Psoas muscle (tissue), 8 donors: ENCODE measurements around the gene SSTR3. TPM values are rescaled to one million over a fixed set of nuclear protein-coding genes. Genes with fewer than 3 reads are reported as not detected.

Experiments used
- ATAC-seq, 4 donors: fragments of 200-7000 bp; cut with Tn5 transposase; one replicate each; pipeline ENCODE4 v1.9.1; 2020; ENCODE audit warnings: moderate library complexity in 3 of 4, mild to moderate bottlenecking in 2 of 4
- DNase-seq, 2 donors: peaks; one replicate each; pipeline ENCODE4 v3.0.0-alpha.2; 2020
- H3K27ac ChIP-seq: fragments of 200-600 bp; one replicate; pipeline ENCODE4 v1.8.0; 2022
- H3K27me3 ChIP-seq, 3 donors: fragments of 200-600 bp in 1 of 3; one replicate each; pipeline versions ENCODE4 v1.6.1 to v1.8.0; 2013 to 2022; ENCODE audit warnings: low read length in 2 of 3, mild to moderate bottlenecking in 2 of 3, moderate library complexity in 1 of 3; ENCODE audit not compliant: insufficient read depth in 3 of 3
- H3K36me3 ChIP-seq, 2 donors: fragments of 200-600 bp in 1 of 2; one replicate each; pipeline versions ENCODE4 v1.6.1 to v1.8.0; 2013 to 2022; ENCODE audit warnings: low read depth in 1 of 2, mild to moderate bottlenecking in 1 of 2, moderate library complexity in 1 of 2; ENCODE audit not compliant: insufficient read depth in 1 of 2
- H3K4me1 ChIP-seq: fragments of 200-600 bp; one replicate; pipeline ENCODE4 v1.8.0; 2022
- H3K4me3 ChIP-seq: fragments of 200-600 bp; one replicate; pipeline ENCODE4 v1.8.0; 2022; ENCODE audit warnings: mild to moderate bottlenecking
- H3K9me3 ChIP-seq: fragments of 200-600 bp; one replicate; pipeline ENCODE4 v1.8.0; 2022
- WGBS, 3 donors: extraction: QIAGEN DNeasy Blood & Tissue Kit; methylation state at CpG; one replicate each; pipeline versions ENCODE4 v1.1.6 to v1.1.7; 2013; 5-methylcytosine and 5-hydroxymethylcytosine counted together
- intact Hi-C, 2 donors: fragments of 100-400 bp; cut with DNase I; formaldehyde crosslinking; loops; one replicate each; pipeline versions ENCODE4 v1.11.0 to v1.14.2; 2022
- polyA plus RNA-seq, 3 donors: library from polyadenylated mRNA; stranded (reverse); fragments of 200-250 nt; gene quantifications; one replicate each; pipeline ENCODE4 v1.2.3, GENCODE V29; 2013
- total RNA-seq, 4 donors: library from RNA; stranded (reverse); fragmentation: NEBNext Ultra II Directional in 2 of 4; extraction: Animal tissue kit (Norgen Biotek cat#: 25700) in 2 of 4; gene quantifications; one replicate each; pipeline versions ENCODE4 v1.2.1 to v1.2.4, GENCODE V29; 2021 to 2023
- TF ChIP-seq, protein P1 (sequence below): fragments of 200-600 bp; IDR thresholded peaks from one replicate; pipeline ENCODE4 v1.8.0; 2022; ENCODE audit warnings: antibody characterized with exemption
- donor health status: healthy with polysubstance abuse.
- donor health status: DM: no; HTN: no; CAD: no; lungs with moderate emphysema.
- donor health status: Bipolar disorder and iron deficiency.
- donor health status: healthy.
- donor health status: DM: yes; HTN: yes; CAD: no.
- donor health status: DM: no; HTN: no; CAD: no.
- donor health status: DM: no; HTN: no; CAD: no.
- donor health status: DM: yes; HTN: yes; CAD: no.

SSTR3 gene
- total and polyA plus RNA-seq, 7 donors: 0.01 TPM; not detected in 6

DNA sequence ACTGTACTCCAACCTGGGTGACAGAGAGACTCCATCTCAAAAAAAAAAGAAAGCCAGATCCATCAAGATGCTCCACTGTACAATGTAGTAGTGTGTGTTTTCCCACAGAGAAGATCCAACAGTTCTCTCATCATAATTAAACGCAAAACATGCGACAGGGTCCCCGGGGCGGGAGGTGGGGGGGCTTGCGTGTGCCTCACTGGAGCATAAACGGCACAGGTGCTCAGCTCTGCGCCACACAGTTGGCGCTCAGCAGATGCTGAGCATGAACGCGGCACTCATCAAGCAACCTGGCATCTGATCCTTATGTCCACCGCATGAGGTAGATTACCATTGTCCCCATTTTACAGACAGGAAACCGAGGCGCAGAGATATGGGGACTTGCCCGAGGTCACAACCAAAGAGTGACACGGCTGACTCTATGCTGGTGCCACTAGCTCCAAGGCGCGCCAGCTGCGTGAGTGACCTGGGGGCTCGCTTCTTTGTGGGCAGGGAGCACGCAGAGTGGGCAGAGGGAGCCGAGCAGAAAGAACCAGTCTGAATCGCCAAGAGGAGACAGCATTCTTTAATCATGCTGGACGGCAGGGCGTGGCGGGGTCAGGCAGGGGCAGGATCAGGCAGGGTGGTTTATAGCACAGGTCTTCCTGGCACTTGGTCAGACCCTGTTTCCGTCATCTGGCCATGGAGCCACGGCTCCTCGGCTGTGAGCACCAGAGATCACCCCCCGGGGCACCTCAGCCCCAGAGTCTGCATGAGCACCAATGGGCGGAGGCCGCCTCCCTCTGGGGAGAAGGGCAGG is 32.5 kb downstream of the SSTR3 start:
- 81 to 85% (median 83%) methylated on average over 31 of the region's 31 CpGs for WGBS, 3 donors
- ATAC-seq (no peak), DNase-seq (peak in 1 of 2 donors; percentile 57)
- intact Hi-C loops: no loop called here
- H3K36me3 ChIP-seq: no peaks in the 10 kb centered on the region
- peaks cover 0 to 4% (median 4%) of the 10 kb centered on the region in 3 donors for H3K27me3 ChIP-seq
- H3K27ac ChIP-seq: peak overlapping the region; percentile 73
- H3K4me1 ChIP-seq: peaks cover 27% of the 10 kb centered on the region
- TF ChIP-seq, protein P1, sequence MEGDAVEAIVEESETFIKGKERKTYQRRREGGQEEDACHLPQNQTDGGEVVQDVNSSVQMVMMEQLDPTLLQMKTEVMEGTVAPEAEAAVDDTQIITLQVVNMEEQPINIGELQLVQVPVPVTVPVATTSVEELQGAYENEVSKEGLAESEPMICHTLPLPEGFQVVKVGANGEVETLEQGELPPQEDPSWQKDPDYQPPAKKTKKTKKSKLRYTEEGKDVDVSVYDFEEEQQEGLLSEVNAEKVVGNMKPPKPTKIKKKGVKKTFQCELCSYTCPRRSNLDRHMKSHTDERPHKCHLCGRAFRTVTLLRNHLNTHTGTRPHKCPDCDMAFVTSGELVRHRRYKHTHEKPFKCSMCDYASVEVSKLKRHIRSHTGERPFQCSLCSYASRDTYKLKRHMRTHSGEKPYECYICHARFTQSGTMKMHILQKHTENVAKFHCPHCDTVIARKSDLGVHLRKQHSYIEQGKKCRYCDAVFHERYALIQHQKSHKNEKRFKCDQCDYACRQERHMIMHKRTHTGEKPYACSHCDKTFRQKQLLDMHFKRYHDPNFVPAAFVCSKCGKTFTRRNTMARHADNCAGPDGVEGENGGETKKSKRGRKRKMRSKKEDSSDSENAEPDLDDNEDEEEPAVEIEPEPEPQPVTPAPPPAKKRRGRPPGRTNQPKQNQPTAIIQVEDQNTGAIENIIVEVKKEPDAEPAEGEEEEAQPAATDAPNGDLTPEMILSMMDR: no peak
- no peak overlapping the region for H3K4me3 ChIP-seq
- no peaks in the 10 kb centered on the region for H3K9me3 ChIP-seq

DNA sequence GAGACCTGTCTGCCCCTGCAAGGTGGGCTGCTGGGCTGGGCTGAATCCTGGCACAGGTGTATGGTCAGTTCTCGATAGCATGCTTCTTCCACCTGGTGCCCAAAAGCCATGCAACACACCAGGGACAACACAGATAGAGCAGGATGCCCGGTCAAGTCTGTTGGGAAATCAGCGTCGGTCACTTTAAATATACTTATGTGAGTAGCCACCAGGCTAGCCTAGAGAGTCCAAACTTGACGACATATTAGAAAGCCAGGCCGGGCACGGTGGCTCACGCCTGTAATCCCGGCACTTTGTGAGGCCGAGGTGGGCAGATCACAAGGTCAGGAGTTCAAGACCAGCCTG is 33.2 kb downstream of the SSTR3 start:
- intact Hi-C loops: no loop called here
- Histone ChIP-seq H3K4me3 (no peak overlapping the region), H3K4me1 (peaks cover 27% of the 10 kb centered on the region), H3K9me3 (no peaks in the 10 kb centered on the region), H3K27ac (peak overlapping the region; percentile 73), H3K27me3 (peaks cover 0 to 11% (median 4%) of the 10 kb centered on the region in 3 donors), H3K36me3 (no peaks in the 10 kb centered on the region)
- 35 to 57% (median 49%) methylated on average over 10 of the region's 10 CpGs for WGBS, 3 donors
- peak; percentile 14 to 52 for DNase-seq
- ATAC-seq: peak; percentile 41 to 71 (median 50)
- TF ChIP-seq, protein P1: no peak

DNA sequence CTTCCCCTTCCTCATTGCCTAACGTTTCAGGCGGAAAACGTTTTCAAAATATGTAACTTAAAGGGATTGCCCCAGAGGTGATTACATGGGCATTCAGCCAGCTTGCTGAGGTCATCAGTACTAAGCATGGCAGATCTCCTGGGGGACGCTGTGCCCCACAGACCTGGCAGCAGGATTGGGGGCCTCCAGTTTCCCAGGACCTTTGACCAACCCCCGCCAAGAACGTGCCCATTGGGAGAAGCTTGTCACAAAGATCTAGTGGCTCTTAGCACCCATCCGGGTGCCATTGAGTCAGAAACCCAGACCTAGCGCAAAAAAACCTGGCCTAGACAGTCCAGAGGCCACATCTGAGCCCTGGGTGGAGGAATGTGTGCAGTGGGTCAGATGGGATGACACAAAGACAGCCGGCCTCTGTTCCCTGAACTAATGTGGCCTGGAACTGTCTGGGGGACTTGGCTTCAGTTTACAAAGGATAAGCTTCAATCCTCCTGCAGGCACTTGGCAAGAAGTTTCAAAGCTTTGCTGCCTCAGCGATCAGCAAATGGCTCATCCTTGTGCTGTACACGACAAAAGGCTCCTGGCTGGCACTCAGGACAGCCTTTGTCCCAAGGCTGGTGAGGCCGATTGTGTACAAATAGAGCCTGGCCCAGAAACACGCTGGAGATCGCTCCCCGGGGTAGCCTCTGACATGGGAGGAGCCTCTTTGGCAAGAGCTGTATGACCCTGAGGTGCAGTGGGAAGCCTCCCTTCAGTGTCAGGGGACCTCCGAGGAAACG is 33.7 kb downstream of the SSTR3 start:
- H3K9me3 ChIP-seq: no peaks in the 10 kb centered on the region
- intact Hi-C loops: no loop called here
- peaks cover 0 to 12% (median 7%) of the 10 kb centered on the region in 3 donors for H3K27me3 ChIP-seq
- peak overlapping the region; percentile 73 for H3K27ac ChIP-seq
- H3K4me3 ChIP-seq: no peak overlapping the region
- peak; percentile 66 to 76 (median 68) for ATAC-seq
- 16 to 32% (median 25%) methylated on average over 17 of the region's 17 CpGs for WGBS, 3 donors
- peak; percentile 49 to 51 for DNase-seq
- H3K36me3 ChIP-seq: no peaks in the 10 kb centered on the region
- TF ChIP-seq, protein P1: no peak
- H3K4me1 ChIP-seq: peaks cover 27% of the 10 kb centered on the region

DNA sequence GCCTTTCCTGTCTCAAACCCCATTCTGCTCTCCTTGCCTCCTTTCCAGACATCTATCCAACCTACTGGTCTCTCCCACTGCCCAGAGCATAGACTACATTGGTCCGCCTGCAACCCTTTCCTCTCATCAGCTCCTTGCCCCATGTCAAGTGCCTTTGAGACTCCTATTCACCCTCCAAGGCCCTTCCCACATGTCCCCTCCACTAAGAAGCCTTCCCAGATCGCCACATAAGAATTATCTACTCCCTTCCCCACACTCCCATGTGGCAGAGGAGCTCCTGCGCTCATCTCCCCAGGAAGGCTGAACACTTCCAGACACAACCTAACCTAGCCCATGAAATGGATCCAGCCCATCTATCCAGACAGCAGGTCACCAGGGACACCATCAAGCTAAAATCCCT is 34.5 kb downstream of the SSTR3 start:
- no peaks in the 10 kb centered on the region for H3K36me3 ChIP-seq
- peaks cover 27% of the 10 kb centered on the region for H3K4me1 ChIP-seq
- H3K9me3 ChIP-seq: no peaks in the 10 kb centered on the region
- 96 to 100% (median 96%) methylated on average over 3 of the region's 3 CpGs for WGBS, 3 donors
- DNase-seq: no peak
- no peak overlapping the region for H3K4me3 ChIP-seq
- peaks cover 0 to 12% (median 7%) of the 10 kb centered on the region in 3 donors for H3K27me3 ChIP-seq
- ATAC-seq: no peak
- intact Hi-C loops: no loop called here
- TF ChIP-seq, protein P1: no peak
- H3K27ac ChIP-seq: no peak overlapping the region
